WTC11 (cell line): ENCODE measurements around the gene GNMT.

ENCODE experiments used
- CREM ChIP-seq: sonication (generic); formaldehyde crosslinking; IDR thresholded peaks from 2 replicates; pipeline ENCODE4 v1.8.1; 2022; ENCODE audit warnings: mild to moderate bottlenecking, missing genetic modification reagents, moderate library complexity
- ETV6 ChIP-seq: sonication (generic); formaldehyde crosslinking; IDR thresholded peaks from 2 replicates; pipeline ENCODE4 v1.8.1; 2022; ENCODE audit warnings: mild to moderate bottlenecking, missing genetic modification reagents
- TF ChIP-seq, protein P1 (sequence below): fragments of 200-600 bp; IDR thresholded peaks from 2 replicates; pipeline ENCODE4 v1.8.0; 2022; ENCODE audit warnings: antibody characterized with exemption
- TF ChIP-seq, protein P2 (sequence below): sonication (generic); formaldehyde crosslinking; IDR thresholded peaks from 2 replicates; pipeline ENCODE4 v1.8.1; 2022; ENCODE audit warnings: low read depth, missing genetic modification reagents, borderline replicate concordance
- TF ChIP-seq, protein P3 (sequence below): sonication (generic); formaldehyde crosslinking; IDR thresholded peaks from 2 replicates; pipeline ENCODE4 v1.8.0; 2023; ENCODE audit warnings: missing genetic modification reagents

DNA sequence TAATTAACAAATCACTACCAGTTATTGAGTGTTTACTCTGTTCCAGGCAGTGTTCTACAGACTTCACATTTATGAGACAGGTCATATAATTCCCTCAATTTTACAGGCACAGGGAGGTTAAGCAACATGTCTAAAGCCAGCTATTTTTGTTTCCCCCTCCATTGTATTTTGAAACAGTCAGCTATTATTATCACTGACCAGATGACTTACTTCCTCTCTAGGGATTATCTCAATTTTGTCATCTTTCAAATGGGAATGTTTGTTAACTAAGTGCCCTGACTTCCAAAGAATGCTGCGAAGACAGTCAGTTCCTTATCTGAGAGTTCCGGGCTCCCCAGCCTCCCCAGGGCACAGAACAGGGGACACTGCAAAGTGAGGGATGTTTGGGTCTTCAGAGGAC, 36.9 kb upstream of the GNMT start:
- no peak for TF ChIP-seq CREM (CRISPR knock-in tag)
- no peak for TF ChIP-seq ETV6
- TF ChIP-seq, protein P1, sequence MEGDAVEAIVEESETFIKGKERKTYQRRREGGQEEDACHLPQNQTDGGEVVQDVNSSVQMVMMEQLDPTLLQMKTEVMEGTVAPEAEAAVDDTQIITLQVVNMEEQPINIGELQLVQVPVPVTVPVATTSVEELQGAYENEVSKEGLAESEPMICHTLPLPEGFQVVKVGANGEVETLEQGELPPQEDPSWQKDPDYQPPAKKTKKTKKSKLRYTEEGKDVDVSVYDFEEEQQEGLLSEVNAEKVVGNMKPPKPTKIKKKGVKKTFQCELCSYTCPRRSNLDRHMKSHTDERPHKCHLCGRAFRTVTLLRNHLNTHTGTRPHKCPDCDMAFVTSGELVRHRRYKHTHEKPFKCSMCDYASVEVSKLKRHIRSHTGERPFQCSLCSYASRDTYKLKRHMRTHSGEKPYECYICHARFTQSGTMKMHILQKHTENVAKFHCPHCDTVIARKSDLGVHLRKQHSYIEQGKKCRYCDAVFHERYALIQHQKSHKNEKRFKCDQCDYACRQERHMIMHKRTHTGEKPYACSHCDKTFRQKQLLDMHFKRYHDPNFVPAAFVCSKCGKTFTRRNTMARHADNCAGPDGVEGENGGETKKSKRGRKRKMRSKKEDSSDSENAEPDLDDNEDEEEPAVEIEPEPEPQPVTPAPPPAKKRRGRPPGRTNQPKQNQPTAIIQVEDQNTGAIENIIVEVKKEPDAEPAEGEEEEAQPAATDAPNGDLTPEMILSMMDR, result no peak
- TF ChIP-seq, protein P2, sequence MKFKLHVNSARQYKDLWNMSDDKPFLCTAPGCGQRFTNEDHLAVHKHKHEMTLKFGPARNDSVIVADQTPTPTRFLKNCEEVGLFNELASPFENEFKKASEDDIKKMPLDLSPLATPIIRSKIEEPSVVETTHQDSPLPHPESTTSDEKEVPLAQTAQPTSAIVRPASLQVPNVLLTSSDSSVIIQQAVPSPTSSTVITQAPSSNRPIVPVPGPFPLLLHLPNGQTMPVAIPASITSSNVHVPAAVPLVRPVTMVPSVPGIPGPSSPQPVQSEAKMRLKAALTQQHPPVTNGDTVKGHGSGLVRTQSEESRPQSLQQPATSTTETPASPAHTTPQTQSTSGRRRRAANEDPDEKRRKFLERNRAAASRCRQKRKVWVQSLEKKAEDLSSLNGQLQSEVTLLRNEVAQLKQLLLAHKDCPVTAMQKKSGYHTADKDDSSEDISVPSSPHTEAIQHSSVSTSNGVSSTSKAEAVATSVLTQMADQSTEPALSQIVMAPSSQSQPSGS, result no peak
- TF ChIP-seq, protein P3, sequence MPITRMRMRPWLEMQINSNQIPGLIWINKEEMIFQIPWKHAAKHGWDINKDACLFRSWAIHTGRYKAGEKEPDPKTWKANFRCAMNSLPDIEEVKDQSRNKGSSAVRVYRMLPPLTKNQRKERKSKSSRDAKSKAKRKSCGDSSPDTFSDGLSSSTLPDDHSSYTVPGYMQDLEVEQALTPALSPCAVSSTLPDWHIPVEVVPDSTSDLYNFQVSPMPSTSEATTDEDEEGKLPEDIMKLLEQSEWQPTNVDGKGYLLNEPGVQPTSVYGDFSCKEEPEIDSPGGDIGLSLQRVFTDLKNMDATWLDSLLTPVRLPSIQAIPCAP (CRISPR knock-in tag), result no peak
